HepG2 (cell line): ENCODE data around the gene OR6C65. TPM values are rescaled to one million over a fixed set of nuclear protein-coding genes. Genes with fewer than 3 reads are reported as not detected.
"Not testable (repeated sequence)": the region's sequence is repeated elsewhere in the genome, so short reads cannot be mapped to it uniquely, and the experiment has no call there.

ENCODE experiments used
- ATAC-seq: fragments of 200-7000 bp; cut with Tn5 transposase; 3 replicates; pipeline ENCODE4 v1.9.1; 2020; ENCODE audit warnings: mild to moderate bottlenecking, moderate library complexity
- BruUV-seq: library from RNA; stranded (reverse); fragments of 400-500 nt; replicated peaks from 2 replicates; lab custom pipeline; 2021; lab: Mats Ljungman, UMichigan
- CTCF ChIA-PET: fragments of 300-600 bp; formaldehyde crosslinking; extraction: SDS; loops from one replicate; lab custom pipeline; 2021; ENCODE audit warnings: low total read pairs, inconsistent platforms, low intra/inter-chr PET ratio; lab: Yijun Ruan, JAX
- POLR2A ChIA-PET: fragments of 350-600 bp; sonication (Branson Sonifier 250); formaldehyde crosslinking; loops from one replicate; lab custom pipeline; 2020; ENCODE audit warnings: antibody characterized with exemption, inconsistent platforms; lab: Yijun Ruan, JAX
- DNase-seq: peaks from one replicate; pipeline ENCODE4 v3.0.0-alpha.2; 2015; ENCODE audit warnings: low spot score
- FAIRE-seq: peaks from 3 replicates; lab custom pipeline; 2011; peaks lifted over from hg19 to GRCh38; lab: Jason Lieb, UNC
- H2AFZ ChIP-seq: one replicate; pipeline ENCODE4 v1.6.1; 2011; ENCODE audit warnings: low read length, inconsistent platforms
- H3K27ac ChIP-seq: fragments of 300-600 bp; 3 replicates; pipeline ENCODE4 v1.8.0; 2011; ENCODE audit warnings: mixed run types, mild to moderate bottlenecking, mixed read lengths, low read length, inconsistent platforms; ENCODE audit not compliant: insufficient read depth; ENCODE audit errors: extremely low read length
- H3K27me3 ChIP-seq, 2 experiments: fragments of 200-600 bp in 1 of 2; 2 replicates in 1 of 2; 3 replicates in 1 of 2; pipeline versions ENCODE4 v1.6.0 to v1.8.0; 2011; ENCODE audit warnings: low read length in 2 of 2, mild to moderate bottlenecking in 2 of 2, moderate library complexity in 2 of 2, inconsistent platforms in 1 of 2; ENCODE audit not compliant: insufficient read depth in 2 of 2, control insufficient read depth in 1 of 2
- H3K36me3 ChIP-seq, 2 experiments: fragments of 200-600 bp in 1 of 2; replicated peaks in 1 of 2; 2 replicates in 1 of 2; 3 replicates in 1 of 2; pipeline versions ENCODE4 v1.5.1 to v1.8.0; 2011; ENCODE audit warnings: low read length in 2 of 2, inconsistent platforms in 1 of 2; ENCODE audit not compliant: insufficient read depth in 2 of 2, control insufficient read depth in 1 of 2
- H3K4me1 ChIP-seq: 2 replicates; pipeline ENCODE4 v1.5.1; 2012; ENCODE audit warnings: low read length, inconsistent platforms; ENCODE audit not compliant: insufficient read depth
- H3K4me2 ChIP-seq: 2 replicates; pipeline ENCODE4 v1.6.0; 2011; ENCODE audit warnings: low read depth, low read length, inconsistent platforms
- H3K4me3 ChIP-seq, 3 experiments: fragments of 200-600 bp in 1 of 3; sonication (generic), shearing (Covaris generic) in 1 of 3; replicated peaks in 1 of 3; 2 replicates each; pipeline ENCODE4 v1.5.1; 2011 to 2016; ENCODE audit warnings: low read length in 3 of 3, inconsistent platforms in 2 of 3, low read depth in 2 of 3, mild to moderate bottlenecking in 2 of 3, control low read depth in 1 of 3, mixed read lengths in 1 of 3; ENCODE audit not compliant: insufficient read depth in 1 of 3
- H3K79me2 ChIP-seq: one replicate; pipeline ENCODE4 v1.6.1; 2011; ENCODE audit warnings: low read length, inconsistent platforms; ENCODE audit not compliant: insufficient read depth
- H3K9ac ChIP-seq: 2 replicates; pipeline ENCODE4 v1.6.0; 2011; ENCODE audit warnings: mild to moderate bottlenecking, low read depth, low read length, inconsistent platforms; ENCODE audit not compliant: insufficient read depth
- H3K9me3 ChIP-seq: 2 replicates; pipeline ENCODE4 v1.5.1; 2012; ENCODE audit warnings: mild to moderate bottlenecking, low read length
- H4K20me1 ChIP-seq: 2 replicates; pipeline ENCODE4 v1.6.0; 2011; ENCODE audit warnings: inconsistent platforms, mild to moderate bottlenecking, low read length, moderate library complexity; ENCODE audit not compliant: insufficient read depth
- WGBS: methylation state at CpG from one replicate; pipeline ENCODE4 v1.1.6; 2017; ENCODE audit warnings: low lambda C conversion rate; 5-methylcytosine and 5-hydroxymethylcytosine counted together
- in situ Hi-C: cut with HindIII; loops from 2 replicates; pipeline ENCODE4 v1.10.0; 2017; ENCODE audit warnings: low pct_unique_long_range_greater_than_20kb; ENCODE audit not compliant: extremely low pct_ligation_motif_present
- intact Hi-C: fragments of 100-400 bp; cut with micrococcal nuclease; formaldehyde crosslinking; loops from one replicate; pipeline ENCODE4 v1.10.0; 2022; ENCODE audit not compliant: unreplicated experiment
- polyA plus RNA-seq, 8 experiments: library from polyadenylated mRNA; depleted of rRNA in 3 of 8; stranded (reverse) in 7 of 8; unstranded in 1 of 8; fragments of >200 nt; fragmentation: Illumina TruSeq in 4 of 8; extraction: Trizol in 4 of 8; gene quantifications; 2 replicates each; pipeline versions ENCODE4 v1.2.1 to v1.2.3, GENCODE V29; 2011 to 2016; ENCODE audit warnings: low read depth in 4 of 8, missing spikeins in 1 of 8, mixed read lengths in 1 of 8; ENCODE audit not compliant: insufficient read depth in 1 of 8
- total RNA-seq, 5 experiments: library from RNA; depleted of rRNA; stranded (reverse); fragments of >200 nt; fragmentation: Illumina TruSeq; extraction: Trizol; gene quantifications; 2 replicates each; pipeline ENCODE4 v1.2.3, GENCODE V29; 2016; ENCODE audit warnings: low read depth in 1 of 5
- TF ChIP-seq, protein P1 (sequence below): sonication (generic); formaldehyde crosslinking; IDR thresholded peaks from 2 replicates; pipeline ENCODE4 v1.9.0; 2021; ENCODE audit warnings: mild to moderate bottlenecking, missing genetic modification reagents

OR6C65 gene
- total and polyA plus RNA-seq, 2 of the 13 experiments (the other 11 are each of a cell fraction or from before 2014, with no cell fraction given), result not detected

- TF ChIP-seq, protein P1, sequence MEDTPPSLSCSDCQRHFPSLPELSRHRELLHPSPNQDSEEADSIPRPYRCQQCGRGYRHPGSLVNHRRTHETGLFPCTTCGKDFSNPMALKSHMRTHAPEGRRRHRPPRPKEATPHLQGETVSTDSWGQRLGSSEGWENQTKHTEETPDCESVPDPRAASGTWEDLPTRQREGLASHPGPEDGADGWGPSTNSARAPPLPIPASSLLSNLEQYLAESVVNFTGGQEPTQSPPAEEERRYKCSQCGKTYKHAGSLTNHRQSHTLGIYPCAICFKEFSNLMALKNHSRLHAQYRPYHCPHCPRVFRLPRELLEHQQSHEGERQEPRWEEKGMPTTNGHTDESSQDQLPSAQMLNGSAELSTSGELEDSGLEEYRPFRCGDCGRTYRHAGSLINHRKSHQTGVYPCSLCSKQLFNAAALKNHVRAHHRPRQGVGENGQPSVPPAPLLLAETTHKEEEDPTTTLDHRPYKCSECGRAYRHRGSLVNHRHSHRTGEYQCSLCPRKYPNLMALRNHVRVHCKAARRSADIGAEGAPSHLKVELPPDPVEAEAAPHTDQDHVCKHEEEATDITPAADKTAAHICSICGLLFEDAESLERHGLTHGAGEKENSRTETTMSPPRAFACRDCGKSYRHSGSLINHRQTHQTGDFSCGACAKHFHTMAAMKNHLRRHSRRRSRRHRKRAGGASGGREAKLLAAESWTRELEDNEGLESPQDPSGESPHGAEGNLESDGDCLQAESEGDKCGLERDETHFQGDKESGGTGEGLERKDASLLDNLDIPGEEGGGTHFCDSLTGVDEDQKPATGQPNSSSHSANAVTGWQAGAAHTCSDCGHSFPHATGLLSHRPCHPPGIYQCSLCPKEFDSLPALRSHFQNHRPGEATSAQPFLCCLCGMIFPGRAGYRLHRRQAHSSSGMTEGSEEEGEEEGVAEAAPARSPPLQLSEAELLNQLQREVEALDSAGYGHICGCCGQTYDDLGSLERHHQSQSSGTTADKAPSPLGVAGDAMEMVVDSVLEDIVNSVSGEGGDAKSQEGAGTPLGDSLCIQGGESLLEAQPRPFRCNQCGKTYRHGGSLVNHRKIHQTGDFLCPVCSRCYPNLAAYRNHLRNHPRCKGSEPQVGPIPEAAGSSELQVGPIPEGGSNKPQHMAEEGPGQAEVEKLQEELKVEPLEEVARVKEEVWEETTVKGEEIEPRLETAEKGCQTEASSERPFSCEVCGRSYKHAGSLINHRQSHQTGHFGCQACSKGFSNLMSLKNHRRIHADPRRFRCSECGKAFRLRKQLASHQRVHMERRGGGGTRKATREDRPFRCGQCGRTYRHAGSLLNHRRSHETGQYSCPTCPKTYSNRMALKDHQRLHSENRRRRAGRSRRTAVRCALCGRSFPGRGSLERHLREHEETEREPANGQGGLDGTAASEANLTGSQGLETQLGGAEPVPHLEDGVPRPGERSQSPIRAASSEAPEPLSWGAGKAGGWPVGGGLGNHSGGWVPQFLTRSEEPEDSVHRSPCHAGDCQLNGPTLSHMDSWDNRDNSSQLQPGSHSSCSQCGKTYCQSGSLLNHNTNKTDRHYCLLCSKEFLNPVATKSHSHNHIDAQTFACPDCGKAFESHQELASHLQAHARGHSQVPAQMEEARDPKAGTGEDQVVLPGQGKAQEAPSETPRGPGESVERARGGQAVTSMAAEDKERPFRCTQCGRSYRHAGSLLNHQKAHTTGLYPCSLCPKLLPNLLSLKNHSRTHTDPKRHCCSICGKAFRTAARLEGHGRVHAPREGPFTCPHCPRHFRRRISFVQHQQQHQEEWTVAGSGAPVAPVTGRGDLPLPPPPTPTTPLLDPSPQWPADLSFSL, result no peak
- TF ChIP-seq, all 625 proteins: peak for 0
These were observed at the start of gene OR6C65 (continued) for GRCh38 chr12:55400229-55400628.

DNA sequence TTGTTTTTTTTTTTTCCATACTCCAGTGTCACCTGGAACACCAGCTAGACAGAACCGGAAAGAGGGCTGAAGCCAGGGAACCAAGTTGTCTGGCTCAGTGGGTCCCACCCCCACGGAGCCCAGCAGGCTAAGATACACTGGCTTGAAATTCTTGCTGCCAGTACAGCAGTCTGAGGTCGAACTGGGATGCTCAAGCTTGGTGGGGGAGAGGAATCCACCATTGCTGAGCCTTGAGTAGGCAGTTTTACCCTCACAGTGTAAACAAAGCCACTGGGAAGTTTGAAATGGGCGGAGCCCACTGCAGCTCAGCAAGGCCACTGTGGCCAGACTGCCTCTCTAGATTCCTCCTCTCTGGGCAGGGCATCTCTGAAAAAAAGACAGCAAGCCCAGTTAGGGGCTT lies 45.0 kb upstream of the OR6C65 start:
- not testable (repeated sequence) for DNase-seq, FAIRE-seq, BruUV-seq

More for the DNA sequence above, 45.0 kb upstream of the OR6C65 start:
- in situ Hi-C loops, intact Hi-C loops, H4K20me1 ChIP-seq, H3K79me2 ChIP-seq, H3K9me3 ChIP-seq, H3K27ac ChIP-seq, CTCF ChIA-PET, H3K4me2 ChIP-seq, POLR2A ChIA-PET, H3K36me3 ChIP-seq, H3K27me3 ChIP-seq, ATAC-seq, H3K9ac ChIP-seq, H3K4me1 ChIP-seq, H3K4me3 ChIP-seq, H2AFZ ChIP-seq: not testable (repeated sequence)
- 27% methylated on average over 4 of the region's 4 CpGs for WGBS
